ENCODE measurements around the gene CD63. TPM values are rescaled to one million over a fixed set of nuclear protein-coding genes. Genes with fewer than 3 reads are reported as not detected.
"Not testable (repeated sequence)": the region's sequence is repeated elsewhere in the genome, so short reads cannot be mapped to it uniquely, and the experiment has no call there.

The CD63 gene, protein sequence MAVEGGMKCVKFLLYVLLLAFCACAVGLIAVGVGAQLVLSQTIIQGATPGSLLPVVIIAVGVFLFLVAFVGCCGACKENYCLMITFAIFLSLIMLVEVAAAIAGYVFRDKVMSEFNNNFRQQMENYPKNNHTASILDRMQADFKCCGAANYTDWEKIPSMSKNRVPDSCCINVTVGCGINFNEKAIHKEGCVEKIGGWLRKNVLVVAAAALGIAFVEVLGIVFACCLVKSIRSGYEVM
- 914 TPM for total RNA-seq
- long read RNA-seq, transcript CD63-205 (3 exons, 499 nt), result minor isoform, 8 of 399 reads
- long read RNA-seq, transcript CD63-214 (7 exons, 949 nt), result minor isoform, 9 of 399 reads
- long read RNA-seq, transcript CD63-201 (8 exons, 1,070 nt), result major isoform, 344 of 399 reads
- long read RNA-seq, partial matches to known transcripts, result 20 of 399 reads
- long read RNA-seq, other reads (novel, unspliced or antisense), result 11 of 399 reads

DNA sequence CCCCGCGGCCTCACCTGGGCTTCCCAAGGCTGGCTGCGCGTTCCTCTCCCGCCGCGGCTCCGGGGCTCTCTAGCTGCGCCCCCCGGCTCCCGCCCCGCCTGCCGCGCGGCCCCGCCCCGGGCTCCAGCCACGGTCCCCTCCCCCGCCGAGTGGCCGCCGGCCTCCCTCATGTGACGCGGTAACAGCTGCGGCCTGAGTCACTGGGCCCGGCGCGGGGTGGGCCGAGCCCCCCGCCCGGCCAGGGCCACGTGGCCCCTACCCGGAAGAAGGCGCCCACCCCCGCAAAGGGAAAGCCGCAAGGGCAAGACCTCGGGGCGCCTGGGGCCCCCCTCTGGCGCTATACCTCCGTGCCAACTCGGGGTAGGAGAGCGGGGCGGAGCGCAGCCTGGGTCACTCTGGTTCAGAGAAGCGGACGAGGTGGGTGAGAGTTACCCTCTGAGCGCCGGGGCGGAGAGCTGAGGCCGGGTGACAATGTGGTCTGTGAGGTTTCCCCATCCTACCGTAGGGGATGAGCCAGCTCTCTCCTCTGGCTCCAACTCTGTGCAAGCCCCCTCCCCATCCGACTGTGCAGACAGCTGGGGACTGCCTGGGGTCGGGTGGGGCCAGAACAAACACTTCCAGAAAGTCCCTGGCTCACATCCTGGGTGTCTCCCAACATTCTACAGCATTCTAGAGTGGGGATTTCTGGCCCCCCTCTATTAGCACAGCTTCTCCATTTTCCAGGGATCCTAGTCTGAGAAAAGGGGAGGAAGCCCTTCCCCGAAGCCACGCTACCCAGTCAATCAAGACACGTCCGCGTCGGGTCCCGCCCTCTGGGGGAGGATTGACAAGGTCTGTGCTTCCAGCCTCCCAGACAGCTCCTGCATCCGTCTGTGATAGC lies at the start of gene CD63:
TSS of gene CD63 (minus strand) at position 71 of the 880 bp plus-strand sequence. CDS start 668 bp downstream, outside the sequence.
- DNase-seq (ENCODE audit: low spot score), result peak; percentile 96
- intact Hi-C loops (cut with DNase I), result loop anchor here (1.0 kb wide), 1 partner anchor 21 kb away; no protein-coding TSS in a partner anchor

DNA sequence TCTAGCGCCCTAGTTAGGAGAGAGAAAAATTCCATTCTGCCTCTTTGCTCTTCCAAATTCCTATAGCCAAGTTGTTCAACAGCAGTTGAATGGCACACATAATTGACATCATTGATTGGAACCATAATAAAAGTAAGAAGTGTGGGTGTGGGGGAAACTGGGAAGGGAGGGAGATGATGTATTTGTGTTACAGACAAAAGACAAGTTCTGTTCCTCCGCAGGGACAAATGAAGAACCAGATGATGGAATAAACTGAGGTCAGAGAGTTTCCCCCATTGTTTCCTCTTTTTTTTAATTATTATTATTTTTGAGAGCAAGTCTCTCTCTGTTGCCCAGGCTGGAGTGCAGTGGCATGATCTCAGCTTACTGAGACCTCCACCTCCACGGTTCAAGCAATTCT lies 49.0 kb upstream of the CD63 start:
- DNase-seq (ENCODE audit: low spot score), result no peak
- intact Hi-C loops (cut with DNase I), result no loop called here

DNA sequence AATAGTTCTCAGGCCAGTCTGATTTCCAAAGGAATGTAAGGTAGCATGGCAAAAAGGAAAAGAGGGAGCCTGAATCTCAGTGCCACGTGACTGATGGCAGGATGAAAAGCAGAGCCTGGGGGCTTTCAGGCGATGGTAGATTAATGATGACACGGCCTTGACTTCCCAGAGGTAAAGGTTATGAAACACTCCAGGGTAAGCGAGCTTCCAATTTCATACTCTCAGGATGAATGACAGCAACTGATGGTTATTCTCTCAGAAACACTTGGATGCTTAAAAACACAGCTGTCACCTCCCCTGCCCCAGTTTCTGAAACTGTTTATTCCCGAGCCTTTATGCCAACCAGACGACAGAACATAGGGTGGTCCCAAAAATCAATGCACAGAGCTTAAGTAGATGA lies 42.9 kb upstream of the CD63 start:
- intact Hi-C loops (cut with DNase I), result no loop called here

DNA sequence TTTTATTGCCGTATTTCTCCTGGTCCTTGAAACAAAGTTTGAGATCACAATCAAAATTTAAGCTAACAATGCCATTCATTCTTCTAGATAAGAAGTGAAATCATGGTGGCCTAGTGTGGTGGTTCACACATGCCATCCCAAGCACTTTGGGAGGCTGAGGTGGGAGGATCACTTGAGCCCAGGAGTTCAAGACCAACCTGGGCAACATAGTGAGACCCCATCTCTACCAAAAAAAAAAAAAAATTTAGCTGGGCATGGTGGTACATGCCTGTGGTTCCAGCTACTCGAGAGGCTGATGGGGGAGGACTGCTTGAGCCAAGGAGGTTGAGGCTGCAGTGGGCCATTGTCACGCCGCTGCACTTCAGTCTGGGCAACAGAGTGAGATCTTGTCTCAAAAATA lies 38.3 kb upstream of the CD63 start:
- intact Hi-C loops (cut with DNase I), result no loop called here
- DNase-seq (ENCODE audit: low spot score), result no peak

More for the DNA sequence above, 42.9 kb upstream of the CD63 start:
- DNase-seq (ENCODE audit: low spot score), result no peak

DNA sequence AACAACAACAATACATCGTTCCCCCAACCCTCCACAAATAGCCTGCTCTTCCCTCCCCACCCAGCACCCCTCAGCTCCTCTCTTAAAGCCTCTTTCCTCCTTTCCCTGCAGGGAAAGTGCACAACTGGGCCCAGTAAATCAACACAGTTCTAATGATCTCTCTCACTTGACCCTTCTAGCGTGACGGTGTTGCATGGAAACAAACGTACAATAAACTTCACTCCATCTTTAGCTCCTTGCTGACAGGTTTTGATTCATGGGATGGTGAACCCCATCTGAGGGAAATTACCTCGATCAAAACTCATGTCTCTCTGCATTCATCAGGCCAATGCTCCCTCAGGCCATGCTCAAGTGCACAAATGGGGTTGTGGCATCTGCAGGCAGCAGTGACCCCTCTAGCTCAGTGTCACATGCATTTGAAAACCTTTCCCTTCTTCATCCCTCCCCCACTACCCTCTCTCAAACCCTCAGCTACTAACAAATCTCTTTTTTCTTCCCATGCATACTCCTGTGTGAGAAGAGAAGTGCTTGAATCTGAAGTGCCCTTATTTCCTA lies 37.0 kb upstream of the CD63 start:
- intact Hi-C loops (cut with DNase I), result no loop called here

DNA sequence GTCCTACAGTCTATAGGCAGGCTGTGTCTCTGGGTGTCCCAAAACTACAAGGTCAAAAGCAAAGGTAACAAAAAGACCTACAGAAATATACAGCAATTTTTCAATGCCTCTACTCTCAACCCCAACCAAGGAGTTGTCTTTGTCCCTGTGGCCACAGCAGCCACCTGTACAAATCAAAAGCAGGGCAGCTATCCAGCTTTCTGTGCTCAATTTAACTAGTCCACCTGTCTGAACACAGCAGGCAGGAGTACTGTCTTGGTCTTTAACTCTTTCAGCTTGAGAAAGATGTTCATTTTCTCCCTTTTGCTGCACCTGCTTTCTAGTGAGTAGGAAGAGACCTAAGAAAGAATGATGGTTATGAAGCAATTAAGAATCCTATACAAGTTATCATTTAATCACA lies 33.8 kb upstream of the CD63 start:
- DNase-seq (ENCODE audit: low spot score), result no peak

More for the DNA sequence above, 37.0 kb upstream of the CD63 start:
- DNase-seq (ENCODE audit: low spot score), result no peak

DNA sequence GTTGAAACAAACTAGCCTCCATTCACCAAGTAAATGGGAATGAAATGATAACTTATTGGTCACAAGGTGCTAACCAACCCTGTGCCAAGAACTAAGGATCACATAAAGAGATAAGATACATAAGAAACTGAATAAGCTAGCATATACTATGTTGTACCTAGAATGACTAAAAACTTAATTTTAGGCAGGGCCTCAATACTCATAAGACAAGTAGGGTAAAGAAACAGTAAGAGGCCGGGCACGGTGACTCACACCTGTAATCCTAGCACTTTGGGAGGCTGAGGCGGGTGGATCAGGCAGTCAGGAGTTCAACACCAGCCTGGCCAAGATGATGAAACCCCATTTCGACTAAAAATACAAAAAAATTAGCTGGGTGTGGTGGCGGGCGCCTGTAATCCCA lies 31.9 kb upstream of the CD63 start:
- no peak for DNase-seq (ENCODE audit: low spot score)
- intact Hi-C loops (cut with DNase I), result no loop called here

More for the DNA sequence above, 33.8 kb upstream of the CD63 start:
- intact Hi-C loops (cut with DNase I), result no loop called here

DNA sequence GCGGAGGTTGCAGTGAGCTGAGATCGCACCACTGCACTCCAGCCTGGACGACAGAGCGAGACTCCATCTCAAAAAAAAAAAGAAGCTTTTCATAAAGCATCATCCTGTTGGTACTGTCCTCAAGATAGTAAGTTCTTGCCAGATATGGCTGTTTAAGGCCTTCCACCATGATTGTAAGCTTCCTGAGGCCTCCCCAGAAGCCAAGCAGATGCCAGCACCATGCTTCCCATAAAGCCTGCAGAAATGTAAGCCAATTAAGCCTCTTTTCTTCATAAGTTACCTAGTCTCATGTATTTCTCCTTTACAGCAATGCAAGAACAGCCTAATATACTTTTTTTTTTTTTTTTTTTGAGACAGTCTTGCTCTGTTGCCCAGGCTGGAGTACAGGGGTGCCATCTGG lies 29.8 kb upstream of the CD63 start:
- DNase-seq (ENCODE audit: low spot score); intact Hi-C loops (cut with DNase I): not testable (repeated sequence)

DNA sequence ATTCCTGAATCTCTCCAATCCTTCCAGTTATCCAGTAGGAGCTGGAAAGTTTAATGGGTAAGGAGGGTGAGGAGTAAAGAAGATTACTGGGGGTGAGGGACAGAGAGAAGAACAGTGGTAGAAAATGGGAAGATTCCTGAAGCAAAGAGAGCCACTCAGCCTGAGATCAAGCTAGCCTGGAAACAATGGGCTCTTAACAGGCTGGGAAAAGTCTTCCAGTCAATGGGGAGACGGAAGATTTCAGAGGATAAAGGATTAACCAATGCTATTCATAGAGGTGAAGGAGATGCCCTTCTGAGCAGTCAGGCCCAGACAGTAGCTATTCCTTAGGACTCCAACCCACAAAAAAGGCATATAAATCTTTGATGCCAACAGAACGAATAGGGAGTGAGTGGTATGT lies 28.9 kb upstream of the CD63 start:
- intact Hi-C loops (cut with DNase I), result no loop called here
- DNase-seq (ENCODE audit: low spot score), result no peak

DNA sequence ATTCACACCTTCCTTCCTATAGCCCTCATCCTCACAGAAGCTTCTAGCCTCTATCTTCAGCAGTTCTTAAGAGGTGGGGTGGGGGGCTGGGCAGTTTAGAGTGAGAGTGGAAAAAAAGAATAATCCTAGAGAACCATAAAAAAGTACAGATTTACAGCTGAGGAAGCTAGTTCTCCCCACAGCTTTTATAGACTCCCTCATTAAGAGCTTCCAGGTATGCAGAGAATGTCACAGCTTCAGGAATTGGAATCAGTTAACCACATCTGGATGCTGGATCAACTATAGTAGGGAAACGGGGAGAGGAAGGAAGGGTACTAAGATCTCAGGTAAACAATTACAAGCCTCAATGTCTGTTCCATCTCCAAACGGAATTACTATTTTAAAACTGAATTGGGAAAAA lies 26.4 kb upstream of the CD63 start:
- intact Hi-C loops (cut with DNase I), result no loop called here

DNA sequence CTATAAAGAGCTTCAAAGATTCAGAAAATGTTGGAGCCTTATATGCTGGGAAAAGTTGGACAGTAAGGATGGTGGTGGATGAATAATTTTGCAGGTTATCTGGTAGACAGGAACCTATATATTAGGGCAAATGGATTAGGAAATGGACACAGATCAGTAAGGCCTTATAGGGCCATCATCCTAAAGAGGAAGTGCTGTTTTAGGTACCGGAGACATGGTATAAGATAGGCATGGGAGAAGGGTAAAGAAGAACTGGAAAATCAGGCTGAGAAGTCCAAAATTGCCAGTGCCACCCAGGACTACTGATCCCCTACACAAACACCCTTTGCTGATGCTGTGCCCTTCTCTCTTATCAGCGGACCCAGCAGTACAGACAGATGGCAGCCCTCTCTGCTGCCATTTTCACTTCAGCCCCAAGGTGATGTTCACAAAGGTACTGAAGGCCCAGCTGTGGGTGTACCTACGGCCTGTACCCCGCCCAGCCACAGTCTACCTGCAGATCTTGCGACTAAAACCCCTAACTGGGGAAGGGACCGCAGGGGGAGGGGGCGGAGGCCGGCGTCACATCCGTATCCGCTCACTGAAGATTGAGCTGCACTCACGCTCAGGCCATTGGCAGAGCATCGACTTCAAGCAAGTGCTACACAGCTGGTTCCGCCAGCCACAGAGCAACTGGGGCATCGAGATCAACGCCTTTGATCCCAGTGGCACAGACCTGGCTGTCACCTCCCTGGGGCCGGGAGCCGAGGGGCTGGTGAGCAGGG lies 19.6 kb upstream of the CD63 start:
- DNase-seq (ENCODE audit: low spot score), result no peak
- intact Hi-C loops (cut with DNase I), result loop anchor here (10.0 kb wide), 2 partner anchors 296 to 366 kb away; partner anchors contain the start of genes RPL41, RPS26 and ZC3H10

More for the DNA sequence above, 26.4 kb upstream of the CD63 start:
- DNase-seq (ENCODE audit: low spot score), result no peak

DNA sequence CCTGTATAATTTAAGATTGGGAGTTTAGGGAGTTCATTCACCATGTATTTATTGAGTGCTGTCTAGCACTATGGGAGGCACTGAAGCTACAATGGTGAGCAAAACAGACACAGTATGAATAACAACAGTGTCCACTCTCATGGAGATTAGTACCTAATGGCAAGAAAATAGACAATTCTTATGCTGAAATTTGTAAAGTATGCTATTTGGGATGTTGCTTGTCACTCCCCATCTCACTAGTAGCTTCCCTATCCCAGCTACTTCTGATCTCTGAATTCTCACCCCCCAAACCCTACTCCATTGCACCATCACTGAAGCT lies 18.1 kb upstream of the CD63 start:
- intact Hi-C loops (cut with DNase I), result loop anchor here (10.0 kb wide), 2 partner anchors 298 to 368 kb away; partner anchors contain the start of genes RPL41, RPS26 and ZC3H10
- no peak for DNase-seq (ENCODE audit: low spot score)

DNA sequence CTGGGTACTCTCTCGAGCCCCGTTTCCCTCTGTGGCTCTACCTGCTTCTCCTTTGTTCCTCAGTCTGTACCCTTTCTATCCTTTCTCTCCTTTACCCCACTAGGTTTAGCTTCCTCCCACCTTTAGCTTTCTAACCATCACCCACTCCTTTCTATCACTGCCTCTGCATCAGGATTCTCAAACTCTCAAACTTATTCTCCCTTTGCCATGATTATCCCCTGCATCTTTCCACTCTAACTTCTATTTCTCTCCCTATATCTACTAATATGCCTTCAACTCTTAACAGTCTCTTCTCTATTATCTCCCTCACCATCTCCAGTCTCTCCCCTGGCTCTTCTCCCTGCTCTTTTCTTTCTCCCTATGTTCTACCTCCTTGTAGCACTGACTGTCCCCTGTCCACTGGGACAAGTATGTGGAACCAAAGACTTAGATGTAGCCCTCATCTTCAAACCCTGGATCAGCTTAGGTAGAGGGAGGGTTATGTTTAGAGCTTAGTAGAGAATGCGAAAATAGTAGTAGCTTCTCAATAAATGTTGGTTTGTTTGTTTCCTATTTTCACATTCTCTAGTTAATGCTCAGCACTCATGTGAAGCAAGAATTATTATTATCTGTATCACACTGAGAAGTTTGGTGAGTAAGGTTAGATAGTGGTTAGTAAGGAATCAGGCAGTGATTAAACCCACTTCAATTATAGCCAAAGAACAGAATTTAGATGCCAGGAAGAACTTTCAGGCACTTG lies 17.5 kb upstream of the CD63 start:
- intact Hi-C loops (cut with DNase I), result loop anchor here (10.0 kb wide), 2 partner anchors 298 to 368 kb away; partner anchors contain the start of genes RPL41, RPS26 and ZC3H10
- DNase-seq (ENCODE audit: low spot score), result no peak

DNA sequence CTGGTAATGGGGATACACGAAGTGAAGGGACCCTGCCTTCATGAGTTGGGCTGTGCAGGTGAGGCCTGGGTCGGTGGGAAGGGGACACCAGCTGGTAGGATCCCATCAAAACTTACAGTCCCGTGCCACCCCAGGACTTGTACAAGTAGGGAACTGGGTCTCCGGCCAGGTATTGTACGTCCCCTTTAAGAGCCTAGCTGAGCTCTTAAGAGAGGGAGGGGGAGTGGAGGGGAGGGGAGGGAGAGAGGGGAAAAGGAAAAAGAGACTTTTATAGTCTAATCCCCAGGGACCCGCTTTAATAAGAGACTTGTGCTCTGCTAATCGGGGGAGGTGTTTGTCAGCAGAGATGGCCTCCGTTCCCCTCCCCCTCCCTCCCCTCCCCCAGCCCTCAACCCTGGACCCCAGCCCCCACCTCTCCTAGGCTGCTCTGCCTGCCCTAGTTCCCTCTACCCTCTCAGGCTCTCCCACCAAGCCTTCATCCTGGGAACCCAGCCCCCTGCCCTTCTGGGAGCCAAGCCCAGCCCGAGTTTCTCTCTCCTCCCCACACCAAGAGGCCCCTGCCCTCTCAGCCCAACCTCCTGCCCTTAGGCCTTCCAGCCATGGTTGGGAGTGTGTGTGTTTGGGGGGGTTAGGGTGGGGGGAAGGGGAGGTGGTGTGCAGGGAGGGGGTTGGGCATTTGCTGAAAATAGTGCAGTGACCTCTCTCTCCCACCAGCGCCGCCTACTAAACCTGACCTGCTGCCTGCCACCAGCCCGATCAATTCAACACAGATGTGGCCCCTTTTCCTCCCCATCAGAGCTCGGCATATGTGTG lies 16.8 kb upstream of the CD63 start:
- DNase-seq (ENCODE audit: low spot score), result no peak
- intact Hi-C loops (cut with DNase I), result loop anchor here (10.0 kb wide), 2 partner anchors 299 to 369 kb away; partner anchors contain the start of genes RPL41, RPS26 and ZC3H10

DNA sequence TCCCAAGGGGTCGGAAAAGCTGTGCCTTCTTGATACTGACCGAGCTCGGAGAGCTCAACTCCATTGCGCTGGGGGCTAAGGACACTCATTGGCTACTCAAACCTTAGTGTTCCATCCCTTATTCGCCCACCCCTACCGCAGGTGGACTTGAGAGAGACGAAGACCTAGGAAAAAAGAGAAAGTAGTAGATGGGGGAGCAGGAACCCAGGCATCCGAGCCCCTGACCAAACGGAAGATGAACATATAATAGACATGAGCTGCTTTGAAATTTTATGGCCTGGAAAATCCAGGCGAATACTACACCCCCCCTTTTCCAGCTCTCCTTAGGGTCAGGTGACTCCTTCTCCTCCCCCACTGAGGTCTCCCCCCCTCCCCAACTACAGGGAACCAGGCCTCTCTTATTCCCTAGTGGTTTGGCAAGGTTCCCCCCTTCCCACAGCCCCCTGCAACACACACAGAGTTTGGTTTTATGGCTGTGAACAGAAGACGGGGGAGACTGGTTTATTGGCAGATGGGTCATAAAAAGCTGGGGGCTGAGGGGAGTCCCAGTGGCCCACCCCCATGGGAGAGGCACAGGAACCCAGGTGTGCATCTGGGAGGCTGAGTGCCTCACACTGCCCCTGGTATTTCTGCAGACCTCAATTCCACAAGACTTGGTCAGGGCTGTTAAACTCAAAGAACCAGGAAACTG lies 15.7 kb upstream of the CD63 start:
- no peak for DNase-seq (ENCODE audit: low spot score)
- intact Hi-C loops (cut with DNase I), result loop anchor here (10.0 kb wide), 2 partner anchors 300 to 370 kb away; partner anchors contain the start of genes RPL41, RPS26 and ZC3H10

DNA sequence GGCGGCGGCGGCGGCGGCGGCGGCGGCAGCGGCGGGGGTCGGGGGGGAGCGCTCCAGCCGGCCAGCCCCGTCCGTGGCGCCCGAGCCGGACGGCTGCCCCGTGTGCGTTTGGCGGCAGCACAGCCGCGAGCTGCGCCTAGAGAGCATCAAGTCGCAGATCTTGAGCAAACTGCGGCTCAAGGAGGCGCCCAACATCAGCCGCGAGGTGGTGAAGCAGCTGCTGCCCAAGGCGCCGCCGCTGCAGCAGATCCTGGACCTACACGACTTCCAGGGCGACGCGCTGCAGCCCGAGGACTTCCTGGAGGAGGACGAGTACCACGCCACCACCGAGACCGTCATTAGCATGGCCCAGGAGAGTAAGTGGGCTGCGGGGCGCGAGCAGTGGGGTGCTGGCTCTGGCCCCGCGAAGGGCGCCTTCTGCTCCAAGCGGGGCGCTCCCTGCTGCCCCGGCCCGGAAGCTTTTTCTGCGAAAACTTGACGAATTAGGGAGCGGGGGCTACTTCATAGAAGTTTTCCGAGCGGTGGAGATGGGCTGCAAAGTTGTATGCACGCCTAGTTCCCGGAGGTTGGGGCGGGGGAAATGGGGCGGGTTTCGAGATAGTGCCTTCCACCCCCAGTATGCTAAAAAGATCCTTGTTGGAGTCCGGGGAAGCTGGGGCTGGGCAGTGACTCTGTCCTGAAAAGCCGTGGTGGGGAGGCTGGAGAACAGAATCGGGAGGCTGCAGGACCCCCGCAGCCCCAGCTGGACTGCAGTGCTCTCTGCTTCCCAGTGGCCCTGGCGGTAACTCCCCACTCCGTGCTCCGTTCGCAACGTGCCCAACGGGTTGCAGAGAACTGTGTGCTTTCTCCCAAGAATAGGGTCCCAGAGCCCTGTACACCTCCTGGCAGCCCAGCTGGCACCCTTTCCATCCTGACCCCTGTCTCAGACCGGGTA lies 14.9 kb upstream of the CD63 start:
- intact Hi-C loops (cut with DNase I), result loop anchor here (10.0 kb wide), 2 partner anchors 301 to 371 kb away; partner anchors contain the start of genes RPL41, RPS26 and ZC3H10
- DNase-seq (ENCODE audit: low spot score), result peak; percentile 81
